ENCODE results near the gene HDAC9. TPM values are rescaled to one million over a fixed set of nuclear protein-coding genes. Genes with fewer than 3 reads are reported as not detected.

HDAC9 gene
- total RNA-seq, 4 donors from 2014 or later: 1.2 to 8.0 (median 1.6) TPM

GRCh38 chr7:18655912-18656311 is 160.4 kb downstream of the HDAC9 start:
- H3K36me3 ChIP-seq: no peaks in the 10 kb centered on the region
- no peak overlapping the region for H3K4me3 ChIP-seq
- H3K9me3 ChIP-seq: no peaks in the 10 kb centered on the region
- no peak overlapping the region for H3K27ac ChIP-seq
- WGBS, 2 donors: 91 to 94% methylated on average over 1 of the region's 1 CpG
- intact Hi-C loops (cut with DNase I): no loop called here
- no peaks in the 10 kb centered on the region for H3K27me3 ChIP-seq
- no peak for TF ChIP-seq CTCF (IDR thresholded peaks at IDR 0.05)
- no peak for TF ChIP-seq POLR2A (IDR thresholded peaks at IDR 0.05)
- no peak for DNase-seq
- no peaks in the 10 kb centered on the region for H3K4me1 ChIP-seq

- Histone ChIP-seq H3K27me3 (no peaks in the 10 kb centered on the region), H3K36me3 (no peaks in the 10 kb centered on the region), H3K4me1 (no peaks in the 10 kb centered on the region), H3K27ac (no peak overlapping the region), H3K9me3 (no peaks in the 10 kb centered on the region), H3K4me3 (no peak overlapping the region)
- DNase-seq: no peak
- intact Hi-C loops (cut with DNase I): no loop called here
- TF ChIP-seq CTCF (IDR thresholded peaks at IDR 0.05): no peak
- no peak for TF ChIP-seq POLR2A (IDR thresholded peaks at IDR 0.05)
Measured at GRCh38 chr7:18656362-18656761, 160.8 kb downstream of the HDAC9 start.

- TF ChIP-seq POLR2A (IDR thresholded peaks at IDR 0.05): no peak
- TF ChIP-seq CTCF (IDR thresholded peaks at IDR 0.05): no peak
- no peak for DNase-seq
- intact Hi-C loops (cut with DNase I): no loop called here
- Histone ChIP-seq H3K4me3 (no peak overlapping the region), H3K27me3 (no peaks in the 10 kb centered on the region), H3K4me1 (no peaks in the 10 kb centered on the region), H3K9me3 (no peaks in the 10 kb centered on the region), H3K36me3 (no peaks in the 10 kb centered on the region), H3K27ac (no peak overlapping the region)
- 46 to 79% methylated on average over 5 of the region's 5 CpGs for WGBS, 2 donors
Measured at GRCh38 chr7:18659746-18660145, 164.2 kb downstream of the HDAC9 start.

GRCh38 chr7:18663321-18663720 is 167.8 kb downstream of the HDAC9 start:
- WGBS, 2 donors: 69 to 77% methylated on average over 7 of the region's 7 CpGs
- no peak overlapping the region for H3K4me3 ChIP-seq
- H3K4me1 ChIP-seq: no peaks in the 10 kb centered on the region
- no peaks in the 10 kb centered on the region for H3K36me3 ChIP-seq
- no peaks in the 10 kb centered on the region for H3K27me3 ChIP-seq
- TF ChIP-seq POLR2A (IDR thresholded peaks at IDR 0.05): no peak
- no peaks in the 10 kb centered on the region for H3K9me3 ChIP-seq
- no peak overlapping the region for H3K27ac ChIP-seq
- intact Hi-C loops (cut with DNase I): no loop called here
- DNase-seq: no peak

GRCh38 chr7:18666107-18666728 is 170.7 kb downstream of the HDAC9 start:
- H3K27me3 ChIP-seq: no peaks in the 10 kb centered on the region
- H3K4me3 ChIP-seq: no peak overlapping the region
- TF ChIP-seq CTCF (IDR thresholded peaks at IDR 0.05): peak; percentile 49 to 86 (median 68)
- TF ChIP-seq POLR2A (IDR thresholded peaks at IDR 0.05): no peak
- H3K27ac ChIP-seq: no peak overlapping the region
- WGBS, 2 donors: 25 to 33% methylated on average over 4 of the region's 4 CpGs
- no peaks in the 10 kb centered on the region for H3K36me3 ChIP-seq
- intact Hi-C loops (cut with DNase I): no loop called here
- DNase-seq: peak; percentile 4
- no peaks in the 10 kb centered on the region for H3K9me3 ChIP-seq
- no peaks in the 10 kb centered on the region for H3K4me1 ChIP-seq

GRCh38 chr7:18667466-18667865 is 171.9 kb downstream of the HDAC9 start:
- intact Hi-C loops (cut with DNase I): no loop called here
- Histone ChIP-seq H3K4me3 (no peak overlapping the region), H3K36me3 (no peaks in the 10 kb centered on the region), H3K27me3 (no peaks in the 10 kb centered on the region), H3K4me1 (no peaks in the 10 kb centered on the region), H3K9me3 (no peaks in the 10 kb centered on the region), H3K27ac (no peak overlapping the region)
- no peak for DNase-seq
- WGBS, 2 donors: 59 to 70% methylated on average over 1 of the region's 1 CpG
- no peak for TF ChIP-seq POLR2A (IDR thresholded peaks at IDR 0.05)
- TF ChIP-seq CTCF (IDR thresholded peaks at IDR 0.05): no peak
